ENCODE results near the gene MS4A10.

MS4A10 gene

DNA sequence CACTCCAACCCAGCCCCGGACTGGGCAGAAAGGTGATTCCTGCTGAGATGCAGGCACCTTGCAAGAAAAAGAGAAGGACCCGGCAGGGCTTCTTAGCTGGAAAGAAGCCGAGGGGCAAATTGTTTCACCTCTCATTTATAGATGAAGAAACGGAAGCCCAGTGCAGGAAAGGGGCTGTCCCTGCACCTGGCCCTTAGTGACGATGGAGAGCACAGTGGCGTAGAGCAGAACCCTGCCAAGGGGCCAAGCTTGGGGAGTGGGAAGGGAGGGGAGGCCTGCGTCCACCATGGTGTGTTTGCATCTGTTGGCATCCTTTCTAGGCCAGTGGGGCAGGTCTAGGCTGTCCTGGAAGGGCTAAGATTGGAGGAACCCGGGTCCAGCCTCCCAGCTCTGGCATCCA, 36.3 kb upstream of the MS4A10 start:
- TF ChIP-seq, protein P1, sequence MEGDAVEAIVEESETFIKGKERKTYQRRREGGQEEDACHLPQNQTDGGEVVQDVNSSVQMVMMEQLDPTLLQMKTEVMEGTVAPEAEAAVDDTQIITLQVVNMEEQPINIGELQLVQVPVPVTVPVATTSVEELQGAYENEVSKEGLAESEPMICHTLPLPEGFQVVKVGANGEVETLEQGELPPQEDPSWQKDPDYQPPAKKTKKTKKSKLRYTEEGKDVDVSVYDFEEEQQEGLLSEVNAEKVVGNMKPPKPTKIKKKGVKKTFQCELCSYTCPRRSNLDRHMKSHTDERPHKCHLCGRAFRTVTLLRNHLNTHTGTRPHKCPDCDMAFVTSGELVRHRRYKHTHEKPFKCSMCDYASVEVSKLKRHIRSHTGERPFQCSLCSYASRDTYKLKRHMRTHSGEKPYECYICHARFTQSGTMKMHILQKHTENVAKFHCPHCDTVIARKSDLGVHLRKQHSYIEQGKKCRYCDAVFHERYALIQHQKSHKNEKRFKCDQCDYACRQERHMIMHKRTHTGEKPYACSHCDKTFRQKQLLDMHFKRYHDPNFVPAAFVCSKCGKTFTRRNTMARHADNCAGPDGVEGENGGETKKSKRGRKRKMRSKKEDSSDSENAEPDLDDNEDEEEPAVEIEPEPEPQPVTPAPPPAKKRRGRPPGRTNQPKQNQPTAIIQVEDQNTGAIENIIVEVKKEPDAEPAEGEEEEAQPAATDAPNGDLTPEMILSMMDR (IDR thresholded peaks at IDR 0.05): no peak

DNA sequence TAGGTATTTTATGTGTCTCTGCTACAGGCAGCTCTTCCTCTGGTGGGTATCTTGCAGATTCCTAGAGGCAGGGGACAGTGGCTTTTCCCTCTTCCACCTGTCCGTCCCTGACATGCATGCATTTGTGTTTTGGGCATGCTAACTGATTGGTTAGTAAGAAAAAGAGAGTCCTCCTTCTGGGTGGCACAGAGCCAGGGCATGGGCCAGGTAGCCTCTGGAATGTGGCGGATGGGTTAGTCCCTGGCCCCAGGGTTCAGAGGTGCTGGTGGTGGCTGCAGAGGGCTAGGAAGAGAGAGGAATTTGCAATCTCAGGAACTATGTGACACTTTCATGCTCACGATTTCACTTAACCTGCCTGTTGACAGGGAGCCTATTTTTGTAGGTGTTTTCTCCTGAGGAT, 34.2 kb upstream of the MS4A10 start:
- TF ChIP-seq, protein P1 (IDR thresholded peaks at IDR 0.05): no peak

DNA sequence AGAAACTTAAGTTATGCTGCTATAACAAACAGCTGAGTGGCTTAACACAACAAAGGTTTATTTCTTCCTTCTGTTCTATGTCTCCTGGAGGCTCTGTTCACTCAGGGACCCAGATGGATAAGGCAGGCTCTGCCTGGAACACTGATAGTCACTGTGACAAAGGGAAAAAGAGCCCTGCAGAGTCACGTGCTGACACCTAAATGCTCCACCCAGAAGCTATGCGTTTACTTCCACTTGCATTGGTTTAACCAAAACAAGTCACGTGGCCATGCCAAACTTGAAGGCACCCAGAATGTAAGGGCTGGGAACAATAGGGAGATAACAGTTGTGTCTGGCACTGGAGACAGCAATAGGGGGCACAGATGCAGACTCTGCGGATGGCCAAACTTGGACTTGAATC, 31.8 kb upstream of the MS4A10 start:
- TF ChIP-seq, protein P1 (IDR thresholded peaks at IDR 0.05): no peak

GRCh38 chr11:60754887-60755286, 30.2 kb upstream of the MS4A10 start:
- TF ChIP-seq, protein P1 (IDR thresholded peaks at IDR 0.05): no peak

DNA sequence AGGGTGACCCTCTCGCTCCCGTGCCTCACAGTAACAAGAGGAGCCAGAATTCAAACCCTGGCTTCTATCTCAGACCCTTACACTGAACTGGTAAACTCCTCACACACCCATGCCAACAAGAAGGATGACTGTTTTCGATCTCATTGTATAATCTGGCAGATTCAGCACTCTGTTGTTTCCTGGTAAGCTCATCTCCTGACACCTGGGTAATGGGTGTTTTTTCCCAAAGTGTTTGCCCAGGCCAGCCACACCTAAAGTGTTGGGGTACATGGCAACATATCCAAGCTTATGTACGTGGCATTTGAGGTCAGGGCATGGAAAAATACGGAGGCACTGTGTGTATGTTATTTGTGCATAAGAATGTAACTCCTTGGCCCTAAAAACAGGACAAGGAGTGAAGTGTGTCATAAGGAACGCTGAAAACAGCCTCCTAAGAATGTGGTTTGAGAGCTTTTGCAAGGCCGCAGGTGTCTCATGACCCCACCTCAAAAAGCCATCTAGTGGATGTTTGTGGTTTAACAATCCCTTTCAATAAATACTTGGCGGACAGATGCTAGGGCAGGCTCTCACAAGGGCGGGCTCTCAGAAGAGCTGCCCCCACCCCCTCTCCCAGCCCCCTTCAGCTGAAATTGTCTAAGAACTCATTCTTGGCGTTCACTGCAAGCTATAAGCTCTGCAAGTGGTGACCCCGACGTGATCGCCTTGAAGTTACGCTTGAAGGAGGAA, 28.7 kb upstream of the MS4A10 start, which contains the start of gene MS4A15:
MS4A15 (plus strand) TSS at position 561 of the 726 bp plus-strand sequence. CDS start 6,867 bp downstream, outside the sequence.
- TF ChIP-seq, protein P1 (IDR thresholded peaks at IDR 0.05): peak; percentile 49

GRCh38 chr11:60757231-60757800, 27.8 kb upstream of the MS4A10 start:
- TF ChIP-seq, protein P1 (IDR thresholded peaks at IDR 0.05): no peak

DNA sequence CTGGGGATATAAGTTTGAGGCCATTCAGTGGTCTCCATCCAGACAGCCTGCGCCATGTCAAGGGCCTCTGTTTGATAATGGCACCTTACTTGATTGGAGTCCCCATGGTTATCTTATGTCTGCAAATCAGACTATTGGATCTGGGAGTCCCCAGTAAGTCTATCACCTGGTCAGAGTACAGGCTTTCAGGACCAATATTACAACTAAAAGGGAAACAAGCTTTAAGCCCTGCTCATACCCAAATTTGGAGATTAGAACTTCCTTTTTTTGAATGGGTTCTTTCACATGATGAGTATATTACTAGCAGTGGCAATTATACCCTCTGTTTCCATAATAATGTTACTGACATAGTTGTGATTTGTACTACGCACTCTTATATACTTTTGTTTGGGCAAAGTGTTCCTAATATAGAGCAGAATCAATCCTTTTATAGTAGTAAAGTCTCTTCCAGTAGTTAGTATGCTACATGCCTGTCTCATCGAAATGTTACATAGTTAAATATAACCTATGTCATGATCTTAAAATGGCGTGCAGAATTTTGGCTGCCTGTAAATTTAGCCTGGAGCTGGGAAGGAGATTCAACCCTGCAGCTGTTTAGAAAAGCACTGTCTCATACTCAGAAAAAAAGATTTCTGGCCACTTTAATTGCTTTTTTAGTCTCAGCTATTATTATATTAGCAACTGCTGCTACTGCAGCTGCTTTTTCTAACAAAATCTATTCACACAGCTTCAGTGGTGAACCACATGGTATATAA, 23.5 kb upstream of the MS4A10 start:
- TF ChIP-seq, protein P1 (IDR thresholded peaks at IDR 0.05): no peak
